NK-92 (cell line): ENCODE measurements around the gene THADA.
"Not testable (repeated sequence)": the region's sequence is repeated elsewhere in the genome, so short reads cannot be mapped to it uniquely, and the experiment has no call there.

Source experiments
- DNase-seq: peaks from one replicate; lab custom pipeline; 2025; ENCODE audit not compliant: unreplicated experiment; lab: John Stamatoyannopoulos, UW

THADA gene

GRCh38 chr2:43306197-43306596 lies 289.6 kb downstream of the THADA start:
- no peak for DNase-seq

GRCh38 chr2:43305517-43305916 lies 290.3 kb downstream of the THADA start:
- DNase-seq, result no peak

- no peak for DNase-seq
Measured at GRCh38 chr2:43305012-43305411, 290.8 kb downstream of the THADA start.

GRCh38 chr2:43303889-43304288 lies 291.9 kb downstream of the THADA start:
- no peak for DNase-seq

GRCh38 chr2:43302961-43303494 lies 292.8 kb downstream of the THADA start:
- DNase-seq, result no peak

GRCh38 chr2:43302182-43302960 lies 293.5 kb downstream of the THADA start:
- no peak for DNase-seq

DNA sequence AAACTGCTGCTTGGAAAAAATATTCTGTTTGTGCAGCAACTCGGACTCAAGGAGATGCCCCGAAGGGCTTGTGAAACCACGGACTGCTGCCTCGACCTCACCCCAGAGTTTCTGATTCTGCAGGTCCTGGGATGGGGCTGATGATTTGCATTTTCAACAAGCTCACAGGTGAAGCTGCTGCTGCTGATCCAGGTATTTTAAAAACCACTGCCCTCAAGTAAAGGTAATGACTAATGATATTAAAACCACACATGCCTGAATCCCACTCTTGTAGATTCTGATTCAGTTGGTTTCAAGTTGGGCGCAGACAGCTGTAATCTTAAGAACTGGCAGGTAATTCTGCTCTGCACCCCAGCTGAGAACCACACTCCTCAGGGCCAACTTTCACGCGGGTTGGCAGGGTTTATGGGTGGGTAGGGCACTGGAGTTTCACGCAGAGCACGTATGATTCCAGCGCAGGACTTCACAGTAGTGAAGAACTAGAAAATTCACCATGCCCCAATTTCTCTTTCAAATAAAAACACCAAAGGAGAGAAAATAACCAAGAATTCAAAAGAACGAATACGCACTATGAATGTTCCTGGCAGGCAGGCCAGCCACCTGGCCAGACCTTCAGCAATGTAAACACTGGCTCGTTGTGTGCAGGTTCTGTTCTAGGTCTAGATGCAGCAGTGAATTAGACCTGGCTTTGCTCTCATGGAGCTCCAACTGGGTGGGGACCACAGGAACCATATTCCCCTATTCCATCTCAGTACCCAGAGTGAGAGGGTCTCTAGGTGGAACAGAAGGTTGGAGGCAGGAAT lies 294.9 kb downstream of the THADA start:
- DNase-seq, result no peak

GRCh38 chr2:43300222-43300621 lies 295.6 kb downstream of the THADA start:
- no peak for DNase-seq

DNA sequence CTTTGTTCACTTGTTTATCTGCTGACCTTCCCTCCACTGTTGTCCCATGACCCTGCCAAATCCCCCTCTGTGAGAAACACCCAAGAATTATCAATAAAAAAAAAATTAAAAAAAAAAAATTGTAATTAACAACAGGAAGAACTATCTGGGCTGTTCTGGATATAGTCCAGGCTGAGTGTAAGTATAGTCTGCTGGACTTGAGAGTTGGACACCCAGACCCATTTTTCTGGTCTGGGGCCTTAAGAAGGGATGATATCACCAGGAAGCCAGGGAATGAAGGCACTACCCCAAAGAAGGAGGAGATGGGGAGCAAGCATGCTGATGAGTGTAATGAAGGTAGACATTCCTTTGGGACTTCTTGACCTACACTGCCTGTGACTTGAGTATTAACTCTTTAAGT lies 297.3 kb downstream of the THADA start:
- DNase-seq, result no peak

DNA sequence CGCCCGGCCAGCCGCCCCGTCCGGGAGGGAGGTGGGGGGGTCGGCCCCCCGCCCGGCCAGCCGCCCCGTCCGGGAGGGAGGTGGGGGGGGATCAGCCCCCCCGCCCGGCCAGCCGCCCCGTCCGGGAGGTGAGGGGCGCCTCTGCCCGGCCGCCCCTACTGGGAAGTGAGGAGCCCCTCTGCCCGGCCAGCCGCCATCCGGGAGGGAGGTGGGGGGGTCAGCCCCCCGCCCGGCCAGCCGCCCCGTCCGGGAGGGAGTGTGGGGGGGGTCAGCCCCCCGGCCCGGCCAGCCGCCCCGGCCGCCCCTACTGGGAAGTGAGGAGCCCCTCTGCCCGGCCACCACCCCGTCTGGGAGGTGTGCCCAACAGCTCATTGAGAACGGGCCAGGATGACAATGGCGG lies 298.1 kb downstream of the THADA start:
- DNase-seq, result not testable (repeated sequence)

DNA sequence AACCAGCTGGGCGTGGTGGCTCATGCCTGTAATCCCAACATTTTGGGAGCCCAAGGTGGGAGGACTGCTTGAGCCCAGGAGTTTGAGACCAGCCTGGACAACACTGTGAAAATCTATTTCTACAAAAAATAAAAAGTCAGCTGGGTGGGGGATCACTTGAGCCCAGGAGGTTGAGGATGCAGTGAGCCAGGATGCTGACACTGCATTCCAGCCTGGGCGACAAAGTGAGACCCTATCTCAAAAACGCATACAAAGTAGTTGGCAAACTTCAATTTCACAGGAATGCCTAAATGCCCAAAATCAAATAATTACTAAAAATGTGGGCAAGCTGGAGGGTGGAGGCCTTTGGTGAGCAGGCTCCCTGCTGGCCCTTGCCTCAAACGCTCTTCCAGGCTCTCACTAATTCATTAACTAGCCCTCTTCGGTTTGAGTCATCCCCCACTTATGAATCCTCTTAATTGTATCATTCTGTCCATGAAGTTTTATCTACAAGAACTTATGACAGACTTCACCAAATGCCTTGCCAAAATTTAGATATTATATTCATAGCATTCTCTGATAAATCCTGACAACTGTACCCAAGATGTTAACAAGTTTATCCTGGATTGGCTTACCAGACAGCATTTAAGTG lies 300.8 kb downstream of the THADA start:
- no peak for DNase-seq

DNA sequence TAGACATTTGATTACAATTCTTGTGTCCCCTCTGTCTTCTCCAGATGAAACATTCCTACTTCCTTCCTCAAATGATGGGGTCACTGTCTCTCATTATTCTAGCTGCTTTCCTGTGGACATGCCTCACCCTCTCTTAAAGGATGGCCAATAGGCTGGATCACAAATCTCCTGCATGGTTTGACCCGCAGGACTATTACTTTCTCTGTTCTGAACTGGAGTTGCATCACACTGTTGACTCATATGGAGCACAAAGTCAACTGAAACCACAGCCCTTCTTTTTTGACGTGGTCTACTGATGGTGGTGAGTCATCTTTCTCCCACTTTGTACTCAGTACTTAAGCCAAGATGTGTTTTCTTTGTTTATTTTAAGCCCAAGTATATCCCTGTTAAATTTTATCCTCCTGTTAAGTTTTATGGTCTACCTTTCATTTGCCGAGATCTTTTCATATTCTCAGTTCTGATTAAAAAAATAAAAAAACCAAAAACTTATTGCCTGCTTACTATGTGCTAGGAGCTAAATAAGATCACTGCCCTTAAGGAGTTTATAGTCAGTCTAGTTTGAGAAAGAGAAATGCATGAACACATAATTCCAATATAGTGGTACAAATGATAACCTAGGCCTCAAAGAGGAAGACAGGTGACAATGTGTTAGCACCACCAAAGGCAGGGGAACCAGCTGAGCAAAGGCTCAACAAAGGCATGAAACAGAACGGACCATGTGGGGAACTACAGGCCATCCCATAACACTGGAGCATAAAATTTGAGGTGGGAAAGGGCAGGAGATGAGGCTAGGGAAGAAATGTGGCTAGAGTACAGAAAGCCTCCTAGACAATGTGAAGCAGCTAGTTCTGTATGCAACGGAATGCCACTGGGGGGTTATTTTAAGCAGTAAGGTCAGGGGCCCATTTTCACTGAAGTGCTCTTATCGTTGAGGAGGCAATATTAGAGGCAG lies 301.8 kb downstream of the THADA start:
- DNase-seq, result no peak

- no peak for DNase-seq
Measured at GRCh38 chr2:43292851-43293743, 302.7 kb downstream of the THADA start.

DNA sequence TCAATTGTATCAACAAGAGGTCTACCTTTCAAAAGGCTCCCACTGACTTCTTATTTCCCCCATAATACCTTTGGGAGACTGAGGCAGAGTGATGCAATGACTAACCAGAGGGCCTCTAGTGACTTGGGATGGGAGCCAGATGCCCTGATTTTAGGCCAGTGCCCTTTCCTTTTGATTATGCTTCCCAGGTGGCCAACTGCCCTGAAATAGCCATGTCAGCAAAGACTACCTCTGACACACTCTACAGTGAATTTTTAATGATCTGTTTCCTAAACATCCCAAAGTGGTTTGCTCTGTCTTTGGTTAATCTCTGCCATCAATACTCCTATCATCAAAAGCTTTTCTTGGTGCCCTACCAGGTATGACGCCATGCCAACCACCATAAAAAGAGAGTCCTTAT lies 303.5 kb downstream of the THADA start:
- no peak for DNase-seq

- DNase-seq, result no peak
Measured at GRCh38 chr2:43289331-43289730, 306.5 kb downstream of the THADA start.

- no peak for DNase-seq
Measured at GRCh38 chr2:43288417-43289305, 307.2 kb downstream of the THADA start.

- DNase-seq, result no peak
Measured at GRCh38 chr2:43285987-43286386, 309.9 kb downstream of the THADA start.

GRCh38 chr2:43284967-43285366 lies 310.9 kb downstream of the THADA start:
- no peak for DNase-seq

- not testable (repeated sequence) for DNase-seq
Measured at GRCh38 chr2:43284347-43284746, 311.5 kb downstream of the THADA start.
